ENCODE data around the gene SEMA4D. TPM values are rescaled to one million over a fixed set of nuclear protein-coding genes. Genes with fewer than 3 reads are reported as not detected.

Gene SEMA4D
- total and polyA plus RNA-seq, 2 of the 13 experiments (the other 11 are each of a cell fraction or from before 2014, with no cell fraction given): 0.13 to 0.16 TPM

- Histone ChIP-seq H3K4me1 (ENCODE audit: insufficient read depth, low read length) (no peaks in the 10 kb centered on the region), H3K9me3 (ENCODE audit: low read length) (no peaks in the 10 kb centered on the region), H3K4me2 (ENCODE audit: low read depth, low read length) (no peak overlapping the region), H4K20me1 (ENCODE audit: insufficient read depth, low read length) (no peaks in the 10 kb centered on the region), H3K9ac (ENCODE audit: insufficient read depth, low read depth, low read length) (no peak overlapping the region), H3K27me3 (ENCODE audit: control insufficient read depth in 1 of 2, insufficient read depth in 2 of 2, low read length in 2 of 2) (no peaks in the 10 kb centered on the region; a peak in 1 of 5 replicates), H2AFZ (ENCODE audit: low read length) (no peak overlapping the region), H3K36me3 (replicated peaks in 1 of 2; ENCODE audit: control insufficient read depth in 1 of 2, insufficient read depth in 2 of 2, low read length in 2 of 2) (no peaks in the 10 kb centered on the region), H3K79me2 (ENCODE audit: insufficient read depth, low read length) (no peaks in the 10 kb centered on the region), H3K27ac (ENCODE audit: extremely low read length, insufficient read depth, low read length) (no peak overlapping the region), H3K4me3 (replicated peaks in 1 of 3; ENCODE audit: insufficient read depth in 1 of 3, low read depth in 2 of 3, low read length in 3 of 3) (no peak overlapping the region)
- ATAC-seq: no peak
- in situ Hi-C loops (cut with HindIII; ENCODE audit: extremely low pct_ligation_motif_present, low pct_unique_long_range_greater_than_20kb) (no loop called here), intact Hi-C loops (cut with micrococcal nuclease; ENCODE audit: unreplicated experiment) (no loop called here)
- CTCF ChIA-PET (ENCODE audit: low intra/inter-chr PET ratio, low total read pairs): no interaction called here
- no TSS peak for BruUV-seq (replicated peaks)
- no peak for DNase-seq (ENCODE audit: low spot score)
- 0% methylated on average over 1 of the region's 1 CpG for WGBS (ENCODE audit: low lambda C conversion rate)
- FAIRE-seq: no peak
- POLR2A ChIA-PET: no interaction called here
- TF ChIP-seq STAG1 (CRISPR knock-in tag; IDR thresholded peaks at IDR 0.05) (no peak), RFX5 (IDR thresholded peaks at IDR 0.05; ENCODE audit: low read depth, low read length) (no peak), KIAA2018 (CRISPR knock-in tag; IDR thresholded peaks at IDR 0.05; ENCODE audit: borderline replicate concordance) (no peak), RAD21 (CRISPR knock-in tag; IDR thresholded peaks at IDR 0.05) (no peak), ZNF883 (CRISPR knock-in tag; IDR thresholded peaks at IDR 0.05; ENCODE audit: not compliant biosample characterization) (no peak), ERF (CRISPR knock-in tag; IDR thresholded peaks at IDR 0.05) (no peak), ARID3A (IDR thresholded peaks at IDR 0.05; ENCODE audit: low read depth, low read length) (no peak), ARNT2 (CRISPR knock-in tag; IDR thresholded peaks at IDR 0.05; ENCODE audit: low read depth) (no peak), ZFP41 (CRISPR knock-in tag; IDR thresholded peaks at IDR 0.05; ENCODE audit: borderline replicate concordance) (no peak), ZNF383 (CRISPR knock-in tag; IDR thresholded peaks at IDR 0.05; ENCODE audit: borderline replicate concordance) (no peak), KLF16 (CRISPR knock-in tag; IDR thresholded peaks at IDR 0.05) (no peak), MLLT10 (CRISPR knock-in tag; IDR thresholded peaks at IDR 0.05) (no peak), ZNF34 (CRISPR knock-in tag; IDR thresholded peaks at IDR 0.05; ENCODE audit: borderline replicate concordance) (no peak), ZNF674 (CRISPR knock-in tag; IDR thresholded peaks at IDR 0.05; ENCODE audit: low read depth) (no peak), ELF3 (CRISPR knock-in tag; IDR thresholded peaks at IDR 0.05) (no peak), IRF1 (CRISPR knock-in tag; IDR thresholded peaks at IDR 0.05; ENCODE audit: low read depth) (no peak)
Observed at GRCh38 chr9:89469003-89469402, 28.9 kb downstream of the SEMA4D start.
